HG03565 (cell line): ENCODE results near the gene HMCN2.
"Not testable (repeated sequence)": the region's sequence is repeated elsewhere in the genome, so short reads cannot be mapped to it uniquely, and the experiment has no call there.

Source experiments
- ATAC-seq: cut with Tn5 transposase; IDR thresholded peaks from one replicate; pipeline ENCODE4 v1.9.1; 2021; ENCODE audit warnings: mild to moderate bottlenecking, moderate library complexity; ENCODE audit not compliant: unreplicated experiment

Gene HMCN2

DNA sequence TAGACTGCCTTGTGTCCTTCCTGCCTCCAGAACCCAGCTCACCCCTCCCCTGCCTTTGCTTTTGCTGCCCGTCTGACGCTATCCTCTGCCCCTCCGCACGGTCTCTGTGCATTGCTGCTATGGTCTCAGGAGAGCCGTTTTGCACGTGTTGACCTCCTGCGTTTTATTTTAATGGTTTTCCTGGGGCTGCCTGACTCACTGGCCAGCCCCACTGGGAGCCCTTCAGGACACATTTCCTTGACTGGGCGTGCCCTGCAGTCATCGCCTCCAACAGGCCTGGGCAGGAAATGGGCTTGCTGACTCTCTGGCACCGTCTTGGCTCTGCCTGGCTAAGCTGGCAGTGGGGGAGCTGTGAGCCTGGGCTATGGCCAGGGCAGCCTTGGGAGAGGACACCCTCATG, 161.3 kb downstream of the HMCN2 start:
- ATAC-seq, result no peak

- ATAC-seq, result no peak
These were observed 161.8 kb downstream of the HMCN2 start for GRCh38 chr9:130427326-130427725.

DNA sequence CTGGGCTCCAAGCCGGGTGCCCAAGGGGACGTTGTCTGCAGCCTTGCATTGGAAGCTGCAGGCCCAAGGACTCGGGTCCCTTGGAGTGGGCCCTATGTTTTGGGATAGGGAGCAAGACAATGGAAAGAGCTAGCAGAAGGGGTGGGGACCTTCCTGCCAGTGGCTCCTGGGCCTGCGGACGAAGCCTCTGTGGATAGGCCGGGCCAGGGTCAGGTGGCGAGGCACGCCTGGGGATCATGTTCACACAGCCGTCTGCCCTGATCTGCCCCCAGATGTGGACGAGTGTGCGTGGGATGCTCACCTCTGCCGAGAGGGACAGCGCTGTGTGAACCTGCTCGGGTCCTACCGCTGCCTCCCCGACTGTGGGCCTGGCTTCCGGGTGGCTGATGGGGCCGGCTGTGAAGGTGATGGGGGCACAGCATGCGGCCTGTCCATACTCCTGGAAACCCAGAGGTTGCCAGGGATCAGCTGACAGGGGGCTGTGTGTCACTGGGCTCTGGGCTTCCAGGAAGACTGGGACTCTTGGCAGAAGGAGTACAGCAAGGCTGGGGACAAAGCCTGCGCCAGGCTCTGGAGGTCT, 162.6 kb downstream of the HMCN2 start:
- no peak for ATAC-seq

DNA sequence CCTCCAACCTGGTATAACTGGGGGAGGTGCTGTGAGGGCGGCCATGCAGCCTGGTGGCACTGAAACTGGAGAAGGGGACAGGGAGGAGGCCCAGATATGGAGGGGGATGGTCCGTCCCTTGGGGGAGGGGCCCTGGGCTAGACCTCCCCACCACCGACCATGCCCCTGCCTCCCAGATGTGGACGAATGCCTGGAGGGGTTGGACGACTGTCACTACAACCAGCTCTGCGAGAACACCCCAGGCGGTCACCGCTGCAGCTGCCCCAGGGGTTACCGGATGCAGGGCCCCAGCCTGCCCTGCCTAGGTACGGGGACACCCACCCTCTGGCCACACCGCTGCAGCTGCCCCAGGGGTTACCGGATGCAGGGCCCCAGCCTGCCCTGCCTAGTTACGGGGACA, 163.8 kb downstream of the HMCN2 start:
- no peak for ATAC-seq

GRCh38 chr9:130429831-130430230, 164.3 kb downstream of the HMCN2 start:
- ATAC-seq, result no peak

GRCh38 chr9:130430232-130430631, 164.7 kb downstream of the HMCN2 start:
- no peak for ATAC-seq

DNA sequence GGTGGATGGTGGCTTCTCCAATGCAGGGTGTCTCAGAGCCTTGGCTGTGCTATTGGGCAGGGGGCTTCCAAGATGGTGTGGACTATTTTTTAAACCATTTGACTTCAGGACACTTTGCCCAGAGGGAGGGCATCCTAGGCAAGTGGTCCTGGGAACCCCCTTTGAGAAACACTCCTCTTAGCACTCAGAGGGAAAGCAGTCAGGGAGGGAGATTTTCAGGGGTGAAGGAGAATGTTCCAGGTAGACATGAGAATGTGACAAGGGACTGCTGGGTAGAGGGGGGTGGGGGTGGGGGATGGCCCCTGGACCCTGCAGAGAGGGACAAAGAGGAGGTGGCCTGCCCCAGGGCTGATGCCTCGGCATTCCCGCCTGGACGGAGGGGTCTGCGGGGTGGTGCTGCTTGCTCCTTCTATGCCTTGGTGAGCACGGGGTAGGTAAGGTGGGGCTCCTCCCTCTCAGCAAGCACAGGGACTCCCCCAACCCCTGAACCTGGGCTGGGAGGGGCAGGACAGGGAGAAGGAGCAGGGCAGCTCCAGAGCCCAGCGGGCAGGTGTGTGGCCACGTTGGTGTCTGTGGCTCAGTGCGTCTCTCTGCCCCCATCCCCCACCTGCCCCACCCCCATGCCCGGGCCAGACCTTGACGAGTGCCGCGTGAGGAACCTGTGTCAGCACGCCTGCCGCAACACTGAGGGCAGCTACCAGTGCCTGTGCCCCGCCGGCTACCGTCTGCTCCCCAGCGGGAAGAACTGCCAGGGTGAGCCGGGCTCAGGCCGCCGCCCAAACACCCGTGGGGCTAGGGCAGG, 165.4 kb downstream of the HMCN2 start:
- ATAC-seq, result no peak

- ATAC-seq, result no peak
These were observed 166.2 kb downstream of the HMCN2 start for GRCh38 chr9:130431536-130432303.

GRCh38 chr9:130432362-130432761, 166.8 kb downstream of the HMCN2 start:
- no peak for ATAC-seq

DNA sequence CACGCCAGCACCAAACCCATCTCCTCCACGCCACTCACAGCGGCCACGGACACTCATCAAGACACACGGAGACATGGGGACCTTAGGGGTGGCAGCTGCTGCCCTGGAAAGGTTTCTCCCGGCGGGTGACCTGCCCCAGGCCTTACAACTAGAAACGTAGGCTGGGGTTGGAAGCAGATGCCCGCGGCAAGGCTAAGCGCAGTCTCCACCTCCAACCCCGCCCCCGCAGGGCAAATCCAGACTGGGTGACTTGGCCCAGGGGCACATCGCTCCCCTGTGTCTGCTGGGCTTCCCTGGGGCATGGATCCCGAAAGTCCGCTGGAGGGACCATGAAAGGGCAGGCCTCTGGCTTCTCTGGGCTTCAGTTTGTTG, 167.2 kb downstream of the HMCN2 start:
- no peak for ATAC-seq

GRCh38 chr9:130433168-130433946, 167.8 kb downstream of the HMCN2 start:
- no peak for ATAC-seq

DNA sequence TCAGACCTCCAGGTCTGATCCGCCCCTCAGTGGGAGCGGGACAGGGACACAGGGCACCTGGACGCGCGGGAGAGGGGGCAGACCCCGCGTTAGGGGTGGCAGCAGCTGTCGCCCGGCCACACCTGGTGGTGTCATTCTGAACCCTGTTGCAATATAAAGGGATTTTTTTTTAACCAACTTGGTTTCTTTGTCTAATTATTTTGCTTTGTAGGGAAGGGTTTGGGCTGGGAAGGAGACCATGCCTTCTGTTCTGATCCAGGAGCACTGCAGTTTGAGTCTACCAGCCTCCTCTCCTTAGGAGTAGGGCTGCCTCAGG, 168.3 kb downstream of the HMCN2 start:
- ATAC-seq, result no peak

DNA sequence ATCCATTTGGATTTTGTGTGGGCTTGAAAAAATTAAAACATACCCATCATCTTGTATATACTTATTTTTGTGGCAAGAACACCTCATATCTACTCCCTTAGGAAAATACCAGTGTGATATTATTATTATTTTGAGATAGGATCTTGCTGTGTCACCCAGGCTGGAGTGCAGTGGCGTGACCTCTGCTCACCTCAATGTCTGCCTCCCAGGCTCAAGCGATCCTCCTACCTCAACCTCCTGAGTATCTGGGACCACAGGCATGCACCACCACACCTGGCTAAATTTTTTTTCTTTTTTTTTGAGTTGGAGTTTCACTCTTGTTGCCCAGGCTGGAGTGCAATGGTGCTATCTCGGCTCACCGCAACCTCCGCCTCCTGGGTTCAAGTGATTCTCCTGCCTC, 169.1 kb downstream of the HMCN2 start:
- not testable (repeated sequence) for ATAC-seq

GRCh38 chr9:130437011-130437789, 171.6 kb downstream of the HMCN2 start:
- no peak for ATAC-seq

DNA sequence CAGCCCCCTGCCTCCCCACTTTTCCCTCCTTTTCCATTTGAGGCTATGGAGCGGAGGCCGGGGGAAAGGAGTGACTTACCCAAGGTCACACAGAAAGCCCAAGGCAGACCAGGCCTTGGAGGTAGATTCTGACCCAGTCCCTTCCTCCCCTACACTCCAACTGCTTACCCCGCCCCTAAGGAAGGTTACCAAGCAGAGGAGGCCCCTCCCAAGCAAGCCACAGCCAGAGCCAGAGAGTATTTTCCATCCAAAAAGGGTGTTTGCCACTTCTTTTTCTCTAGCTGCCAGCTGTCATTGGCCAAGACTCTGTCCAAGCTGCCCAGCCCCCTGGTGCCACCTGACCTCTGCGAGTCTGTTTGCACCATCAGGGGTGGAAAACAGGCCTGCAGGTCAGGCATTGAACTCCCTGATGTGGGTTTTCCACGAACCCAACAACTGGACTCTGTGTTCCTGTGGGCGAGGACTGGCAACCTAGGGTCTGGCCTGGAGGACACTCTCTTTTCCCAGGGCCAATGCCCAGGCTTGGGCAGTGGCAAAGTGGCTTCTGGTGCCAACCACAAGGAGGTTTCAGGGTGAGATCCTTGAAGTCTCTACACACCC, 172.9 kb downstream of the HMCN2 start:
- ATAC-seq, result no peak

DNA sequence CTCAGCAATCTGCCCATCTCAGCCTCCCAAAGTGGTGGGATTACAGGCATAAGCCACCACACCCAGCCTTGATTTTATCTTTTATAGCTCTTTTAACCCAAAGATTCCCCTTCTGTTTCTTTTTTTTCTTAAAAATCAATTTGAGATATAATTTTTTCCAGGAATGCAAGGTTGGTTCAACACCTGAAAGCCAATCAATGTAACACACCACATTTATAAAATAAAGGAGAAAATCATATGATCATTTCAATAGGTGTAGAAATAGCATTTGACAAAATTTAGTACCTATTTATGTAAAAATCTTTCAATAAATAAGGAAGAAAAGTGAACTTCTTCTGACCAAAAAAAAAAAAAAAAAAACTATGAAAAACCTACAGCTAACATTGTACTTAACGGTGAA, 175.5 kb downstream of the HMCN2 start:
- no peak for ATAC-seq

GRCh38 chr9:130442746-130443455, 177.3 kb downstream of the HMCN2 start:
- no peak for ATAC-seq

DNA sequence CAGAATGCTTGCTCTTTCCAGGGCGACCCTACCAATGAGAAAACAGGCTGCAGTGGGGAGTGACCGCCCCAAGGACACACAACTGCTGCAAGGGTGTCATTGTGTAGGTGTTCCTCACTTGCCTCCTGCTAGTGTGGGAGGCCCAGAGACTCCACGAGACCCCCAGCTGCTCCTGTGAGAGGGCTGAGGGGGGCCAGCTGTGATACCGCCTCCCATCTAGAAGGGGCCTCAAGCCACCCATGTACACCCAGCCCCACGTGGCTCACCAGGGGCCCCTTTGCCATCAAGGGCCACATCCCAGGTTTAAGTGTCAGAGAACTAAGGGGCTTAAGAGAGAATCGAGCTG, 177.9 kb downstream of the HMCN2 start:
- no peak for ATAC-seq

GRCh38 chr9:130443840-130444492, 178.4 kb downstream of the HMCN2 start:
- no peak for ATAC-seq
